HepG2 (cell line): Measurements from ENCODE around the gene PIK3IP1.

ENCODE experiments used
- TBP ChIP-seq: sonication (generic); formaldehyde crosslinking; IDR thresholded peaks from 2 replicates; pipeline ENCODE4 v1.5.0; 2020; ENCODE audit warnings: missing genetic modification reagents
- ZFP36 ChIP-seq: fragments of 150-350 bp; IDR thresholded peaks from 2 replicates; pipeline ENCODE4 v1.6.1; 2018; ENCODE audit warnings: borderline replicate concordance, low read length, low read depth; ENCODE audit not compliant: partially characterized antibody
- ZSCAN29 ChIP-seq: sonication (generic); formaldehyde crosslinking; conservative IDR thresholded peaks from 2 replicates; pipeline ENCODE4 v1.4.0; 2020; ENCODE audit warnings: mild to moderate bottlenecking, missing genetic modification reagents

GRCh38 chr22:31241200-31241599, 51.1 kb downstream of the PIK3IP1 start:
- TF ChIP-seq ZFP36 (no peak), TBP (no peak), ZSCAN29 (CRISPR knock-in tag) (no peak)
